Esophagus muscularis mucosa (tissue), 4 donors: Measurements from ENCODE around the gene KIAA2012.

ENCODE experiments used
- CTCF ChIP-seq, 3 experiments: fragments of 200-600 bp in 2 of 3; fragments of 450-650 bp in 1 of 3; sonication (generic) in 2 of 3; IDR thresholded peaks; one replicate each; pipeline ENCODE4 v1.5.1; 2017 to 2019; ENCODE audit warnings: antibody characterized with exemption in 3 of 3, mild to moderate bottlenecking in 2 of 3, moderate library complexity in 1 of 3
- EP300 ChIP-seq: sonication (generic); formaldehyde crosslinking; IDR thresholded peaks from one replicate; pipeline ENCODE4 v1.6.1; 2017; ENCODE audit warnings: antibody characterized with exemption
- POLR2AphosphoS5 ChIP-seq, 2 donors: sonication (generic); formaldehyde crosslinking; IDR thresholded peaks; one replicate each; pipeline ENCODE4 v1.6.1; 2017; ENCODE audit warnings: antibody characterized with exemption in 2 of 2

- TF ChIP-seq EP300 (no peak), CTCF (IDR thresholded peaks at IDR 0.05) (no peak), POLR2AphosphoS5 (IDR thresholded peaks at IDR 0.05) (no peak)
These were observed 36.2 kb downstream of the KIAA2012 start for GRCh38 chr2:202109139-202109736.
